Measurements from ENCODE around the gene JAG1. TPM values are rescaled to one million over a fixed set of nuclear protein-coding genes. Genes with fewer than 3 reads are reported as not detected.
A peak's percentile ranks its signal among the peaks of the same experiment; 100 is the strongest.

Gene JAG1
- polyA plus RNA-seq, 1 donor (not counting 4 experiments of a cell fraction or from before 2014, with no cell fraction given), result 84.2 TPM

- no peaks in the 10 kb centered on the region for H4K20me1 ChIP-seq (ENCODE audit: control insufficient read depth, extremely low read depth, insufficient read depth, low read length)
- dilution Hi-C loops (cut with MboI; ENCODE audit: extremely low pct_ligation_motif_present, low sequenced_read_pairs), result no loop called here
- DNase-seq (ENCODE audit: low read depth, low spot score) (no peak), FAIRE-seq (no peak)
- H3K27me3 ChIP-seq (ENCODE audit: control insufficient read depth, extremely low read depth, insufficient read depth, low read length), result no peaks in the 10 kb centered on the region
- H3K9me1 ChIP-seq (ENCODE audit: control insufficient read depth, extremely low read depth, insufficient read depth, low read length), result peaks cover 4% of the 10 kb centered on the region
- H3K9me3 ChIP-seq (ENCODE audit: control insufficient read depth, low read depth, low read length), result no peaks in the 10 kb centered on the region
- no peak overlapping the region for H3K9ac ChIP-seq (ENCODE audit: control insufficient read depth, extremely low read depth, insufficient read depth, low read length)
- no peak overlapping the region for H2AFZ ChIP-seq (ENCODE audit: control insufficient read depth, low read length)
- no peaks in the 10 kb centered on the region for H3K79me2 ChIP-seq (ENCODE audit: control insufficient read depth, insufficient read depth, low read length)
- H3K4me2 ChIP-seq (ENCODE audit: control insufficient read depth, extremely low read depth, insufficient read depth, low read depth, low read length), result no peak overlapping the region
- H3K36me3 ChIP-seq (ENCODE audit: control insufficient read depth in 2 of 2, extremely low read depth in 1 of 2, insufficient read depth in 2 of 2, low read length in 2 of 2), result no peaks in the 10 kb centered on the region
- H3K4me3 ChIP-seq (ENCODE audit: control insufficient read depth in 2 of 3, extremely low read depth in 1 of 3, insufficient read depth in 2 of 3, low read depth in 1 of 3, low read length in 3 of 3), result no peak overlapping the region
- H3K27ac ChIP-seq (ENCODE audit: control insufficient read depth, insufficient read depth, low read length), result no peak overlapping the region
- TF ChIP-seq, protein P1, sequence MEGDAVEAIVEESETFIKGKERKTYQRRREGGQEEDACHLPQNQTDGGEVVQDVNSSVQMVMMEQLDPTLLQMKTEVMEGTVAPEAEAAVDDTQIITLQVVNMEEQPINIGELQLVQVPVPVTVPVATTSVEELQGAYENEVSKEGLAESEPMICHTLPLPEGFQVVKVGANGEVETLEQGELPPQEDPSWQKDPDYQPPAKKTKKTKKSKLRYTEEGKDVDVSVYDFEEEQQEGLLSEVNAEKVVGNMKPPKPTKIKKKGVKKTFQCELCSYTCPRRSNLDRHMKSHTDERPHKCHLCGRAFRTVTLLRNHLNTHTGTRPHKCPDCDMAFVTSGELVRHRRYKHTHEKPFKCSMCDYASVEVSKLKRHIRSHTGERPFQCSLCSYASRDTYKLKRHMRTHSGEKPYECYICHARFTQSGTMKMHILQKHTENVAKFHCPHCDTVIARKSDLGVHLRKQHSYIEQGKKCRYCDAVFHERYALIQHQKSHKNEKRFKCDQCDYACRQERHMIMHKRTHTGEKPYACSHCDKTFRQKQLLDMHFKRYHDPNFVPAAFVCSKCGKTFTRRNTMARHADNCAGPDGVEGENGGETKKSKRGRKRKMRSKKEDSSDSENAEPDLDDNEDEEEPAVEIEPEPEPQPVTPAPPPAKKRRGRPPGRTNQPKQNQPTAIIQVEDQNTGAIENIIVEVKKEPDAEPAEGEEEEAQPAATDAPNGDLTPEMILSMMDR (optimal IDR thresholded peaks at IDR 0.05 in 1 of 3, IDR thresholded peaks at IDR 0.05 in 1 of 3, conservative IDR thresholded peaks at IDR 0.05 in 1 of 3; ENCODE audit: extremely low read depth in 1 of 3, insufficient read depth in 2 of 3, low read length in 3 of 3), result no peak
- no peak for TF ChIP-seq EZH2 (IDR thresholded peaks at IDR 0.05; ENCODE audit: low read length)
- peaks cover 52% of the 10 kb centered on the region for H3K4me1 ChIP-seq (ENCODE audit: control insufficient read depth, extremely low read depth, insufficient read depth, low read length)
These were observed 43.7 kb downstream of the JAG1 start for GRCh38 chr20:10629946-10630650.

DNA sequence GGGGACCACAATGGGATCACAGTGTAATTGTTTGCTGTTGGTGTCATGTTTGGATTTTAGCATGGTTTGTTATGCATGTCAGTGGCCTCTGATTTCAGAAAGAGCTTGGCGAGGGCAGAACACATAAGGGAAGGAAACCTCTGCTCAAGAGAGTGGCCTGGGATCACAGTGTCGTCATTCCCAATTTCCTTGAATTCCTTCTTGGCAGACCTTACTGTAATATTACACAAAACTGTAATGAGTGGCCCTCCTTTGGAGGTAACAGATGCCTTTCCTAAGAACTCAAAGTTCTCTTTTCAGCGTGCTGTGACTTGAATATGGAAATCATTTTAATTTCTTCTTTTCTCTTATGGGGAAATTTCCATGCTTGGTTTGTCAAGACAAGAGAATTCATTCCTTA, 46.9 kb downstream of the JAG1 start:
- TF ChIP-seq, protein P1 (optimal IDR thresholded peaks at IDR 0.05 in 1 of 3, IDR thresholded peaks at IDR 0.05 in 1 of 3, conservative IDR thresholded peaks at IDR 0.05 in 1 of 3; ENCODE audit: extremely low read depth in 1 of 3, insufficient read depth in 2 of 3, low read length in 3 of 3), result no peak
- H3K9me3 ChIP-seq (ENCODE audit: control insufficient read depth, low read depth, low read length), result no peaks in the 10 kb centered on the region
- peak overlapping the region; percentile 12 for H3K9ac ChIP-seq (ENCODE audit: control insufficient read depth, extremely low read depth, insufficient read depth, low read length)
- H3K4me1 ChIP-seq (ENCODE audit: control insufficient read depth, extremely low read depth, insufficient read depth, low read length), result peaks cover 46% of the 10 kb centered on the region
- H3K79me2 ChIP-seq (ENCODE audit: control insufficient read depth, insufficient read depth, low read length), result no peaks in the 10 kb centered on the region
- H3K4me2 ChIP-seq (ENCODE audit: control insufficient read depth, extremely low read depth, insufficient read depth, low read depth, low read length), result peak overlapping the region; percentile 59
- H3K4me3 ChIP-seq (ENCODE audit: control insufficient read depth in 2 of 3, extremely low read depth in 1 of 3, insufficient read depth in 2 of 3, low read depth in 1 of 3, low read length in 3 of 3), result no peak overlapping the region
- FAIRE-seq (peak; percentile 53), DNase-seq (ENCODE audit: low read depth, low spot score) (no peak)
- dilution Hi-C loops (cut with MboI; ENCODE audit: extremely low pct_ligation_motif_present, low sequenced_read_pairs), result no loop called here
- peak overlapping the region; percentile 61 for H3K27ac ChIP-seq (ENCODE audit: control insufficient read depth, insufficient read depth, low read length)
- H2AFZ ChIP-seq (ENCODE audit: control insufficient read depth, low read length), result no peak overlapping the region
- no peaks in the 10 kb centered on the region for H3K9me1 ChIP-seq (ENCODE audit: control insufficient read depth, extremely low read depth, insufficient read depth, low read length)
- H4K20me1 ChIP-seq (ENCODE audit: control insufficient read depth, extremely low read depth, insufficient read depth, low read length), result no peaks in the 10 kb centered on the region
- no peaks in the 10 kb centered on the region for H3K36me3 ChIP-seq (ENCODE audit: control insufficient read depth in 2 of 2, extremely low read depth in 1 of 2, insufficient read depth in 2 of 2, low read length in 2 of 2)
- H3K27me3 ChIP-seq (ENCODE audit: control insufficient read depth, extremely low read depth, insufficient read depth, low read length), result no peaks in the 10 kb centered on the region
